ENCODE data around the gene SDHC. TPM values are rescaled to one million over a fixed set of nuclear protein-coding genes. Genes with fewer than 3 reads are reported as not detected.
A peak's percentile ranks its signal among the peaks of the same experiment; 100 is the strongest.

SDHC gene
- total and polyA plus RNA-seq, 3 experiments from 2014 or later, result 199 to 232 (median 226) TPM

DNA sequence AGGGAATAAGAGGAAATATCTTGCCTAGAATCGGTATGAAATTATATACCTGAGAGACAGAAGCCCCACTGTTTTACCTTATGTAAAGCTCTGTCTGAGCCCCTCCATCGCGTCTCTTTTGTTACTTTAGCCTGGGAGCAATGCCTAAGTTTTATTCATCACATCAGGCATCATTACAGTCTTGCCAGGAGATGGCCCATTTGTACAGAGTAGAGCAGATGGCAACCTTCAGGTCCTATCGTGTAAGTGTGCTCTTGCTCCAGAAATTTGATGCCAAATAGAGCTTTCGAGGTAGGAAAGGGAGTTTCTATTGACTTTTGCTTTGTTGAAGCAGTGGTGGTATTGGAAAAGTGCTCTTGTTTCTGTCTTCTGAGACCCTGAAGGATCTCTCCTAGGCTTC lies 28.6 kb downstream of the SDHC start:
- ChIA-PET POLR2A (no interaction called here), CTCF (interaction anchor here (1.6 kb wide), 1 partner anchor 10 kb away, joined by 5 read pairs; no protein-coding TSS in a partner anchor)
- H3K36me3 Mint-ChIP-seq, result peaks cover 0 to 71% (median 25%) of the 10 kb centered on the region in 3 donors
- Histone ChIP-seq H3K27me3 (ENCODE audit: insufficient read depth, low read length, poor library complexity, severe bottlenecking) (no peaks in the 10 kb centered on the region), H3K4me3 (ENCODE audit: low read length) (no peak overlapping the region), H3K36me3 (ENCODE audit: insufficient read depth, low read length) (peaks cover 26% of the 10 kb centered on the region), H3K27ac (ENCODE audit: low read depth, low read length) (no peak overlapping the region), H3K4me1 (ENCODE audit: insufficient read depth, low read length) (no peaks in the 10 kb centered on the region), H3K9me3 (ENCODE audit: low read length) (no peaks in the 10 kb centered on the region)
- H3K27ac Mint-ChIP-seq, result peak overlapping the region in 1 of 8 donors; percentile 54
- peaks cover 5 to 21% (median 8%) of the 10 kb centered on the region in 3 donors for H3K4me1 Mint-ChIP-seq
- no peaks in the 10 kb centered on the region for H3K27me3 Mint-ChIP-seq
- no peak for DNase-seq
- no peak overlapping the region for H3K4me3 Mint-ChIP-seq
- H3K9me3 Mint-ChIP-seq, result no peaks in the 10 kb centered on the region

DNA sequence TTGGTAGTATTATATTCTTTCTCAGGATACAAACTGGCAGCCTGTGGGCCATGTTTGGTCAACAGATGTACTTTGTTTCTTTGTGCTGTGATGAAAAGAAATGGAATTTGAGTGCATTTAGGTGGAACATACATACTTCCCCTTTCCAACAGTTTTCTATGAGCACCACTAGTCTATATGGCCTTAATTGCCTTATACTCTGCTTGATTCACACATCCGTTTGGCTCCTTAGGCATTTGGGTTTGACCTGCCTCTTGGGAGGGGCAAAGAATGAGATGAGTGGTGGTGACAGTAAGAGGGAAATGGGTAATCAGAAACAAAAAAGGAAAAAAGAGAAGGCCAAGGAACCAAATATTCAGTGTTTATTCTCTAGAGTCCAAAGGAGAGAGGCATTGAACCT lies 36.5 kb downstream of the SDHC start:
- H3K27me3 Mint-ChIP-seq, result no peaks in the 10 kb centered on the region

DNA sequence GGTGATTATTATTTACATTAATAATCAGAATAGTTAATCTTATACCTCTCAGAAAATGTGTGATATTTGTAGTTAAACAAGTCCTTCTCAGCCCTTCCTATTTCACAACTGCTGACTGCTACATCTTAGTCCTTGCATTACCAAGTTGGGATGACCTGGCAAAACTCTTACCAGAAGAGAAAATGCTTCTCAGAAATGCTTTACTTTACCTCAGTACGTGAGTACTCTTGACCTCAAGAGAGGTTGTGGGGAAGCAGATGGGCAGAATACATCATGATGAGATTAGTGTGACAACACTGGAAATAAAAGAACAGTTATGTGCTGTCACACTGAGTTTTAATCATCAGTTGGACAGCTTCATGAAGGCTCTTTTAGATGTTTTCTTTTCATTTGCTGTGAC lies 37.3 kb downstream of the SDHC start:
- Histone ChIP-seq H3K36me3 (ENCODE audit: insufficient read depth, low read length) (no peaks in the 10 kb centered on the region), H3K9me3 (ENCODE audit: low read length) (no peaks in the 10 kb centered on the region), H3K27ac (ENCODE audit: low read depth, low read length) (no peak overlapping the region), H3K4me3 (ENCODE audit: low read length) (no peak overlapping the region), H3K4me1 (ENCODE audit: insufficient read depth, low read length) (no peaks in the 10 kb centered on the region), H3K27me3 (ENCODE audit: insufficient read depth, low read length, poor library complexity, severe bottlenecking) (no peaks in the 10 kb centered on the region)
- no peak for DNase-seq
- H3K27me3 Mint-ChIP-seq, result no peaks in the 10 kb centered on the region
- no peak overlapping the region for H3K4me3 Mint-ChIP-seq
- ChIA-PET POLR2A (no interaction called here), CTCF (interaction anchor here (0.8 kb wide), 1 partner anchor 159 kb away, joined by 3 read pairs; no protein-coding TSS in a partner anchor)
- H3K9me3 Mint-ChIP-seq, result no peaks in the 10 kb centered on the region
- peaks cover 0 to 47% (median 11%) of the 10 kb centered on the region in 3 donors for H3K36me3 Mint-ChIP-seq
- no peak overlapping the region for H3K27ac Mint-ChIP-seq
- H3K4me1 Mint-ChIP-seq, result peaks cover 7 to 25% (median 7%) of the 10 kb centered on the region in 3 donors

More for the DNA sequence above, 36.5 kb downstream of the SDHC start:
- ChIA-PET CTCF (no interaction called here), POLR2A (no interaction called here)
- peak overlapping the region in 1 of 8 donors; percentile 68 for H3K27ac Mint-ChIP-seq
- peak overlapping the region in 1 of 7 donors; percentile 37 for H3K4me3 Mint-ChIP-seq
- DNase-seq, result no peak
- Histone ChIP-seq H3K4me1 (ENCODE audit: insufficient read depth, low read length) (no peaks in the 10 kb centered on the region), H3K36me3 (ENCODE audit: insufficient read depth, low read length) (no peaks in the 10 kb centered on the region), H3K9me3 (ENCODE audit: low read length) (no peaks in the 10 kb centered on the region), H3K27me3 (ENCODE audit: insufficient read depth, low read length, poor library complexity, severe bottlenecking) (no peaks in the 10 kb centered on the region), H3K4me3 (ENCODE audit: low read length) (no peak overlapping the region), H3K27ac (ENCODE audit: low read depth, low read length) (no peak overlapping the region)
- H3K36me3 Mint-ChIP-seq, result peaks cover 0 to 48% (median 8%) of the 10 kb centered on the region in 3 donors
- no peaks in the 10 kb centered on the region for H3K9me3 Mint-ChIP-seq
- peaks cover 7 to 21% (median 7%) of the 10 kb centered on the region in 3 donors for H3K4me1 Mint-ChIP-seq

- DNase-seq, result no peak
- H3K9me3 Mint-ChIP-seq, result no peaks in the 10 kb centered on the region
- H3K27me3 Mint-ChIP-seq, result no peaks in the 10 kb centered on the region
- H3K4me3 ChIP-seq (ENCODE audit: low read length), result no peak overlapping the region
- no peak overlapping the region for H3K27ac ChIP-seq (ENCODE audit: low read depth, low read length)
- H3K4me1 Mint-ChIP-seq, result peaks cover 2 to 23% (median 8%) of the 10 kb centered on the region in 3 donors
- no peaks in the 10 kb centered on the region for H3K9me3 ChIP-seq (ENCODE audit: low read length)
- H3K36me3 ChIP-seq (ENCODE audit: insufficient read depth, low read length), result peaks cover 6% of the 10 kb centered on the region
- POLR2A ChIA-PET, result no interaction called here
- CTCF ChIA-PET, result no interaction called here
- H3K4me3 Mint-ChIP-seq, result no peak overlapping the region
- peaks cover 0 to 52% (median 9%) of the 10 kb centered on the region in 3 donors for H3K36me3 Mint-ChIP-seq
- H3K4me1 ChIP-seq (ENCODE audit: insufficient read depth, low read length), result no peaks in the 10 kb centered on the region
- H3K27ac Mint-ChIP-seq, result no peak overlapping the region
- no peaks in the 10 kb centered on the region for H3K27me3 ChIP-seq (ENCODE audit: insufficient read depth, low read length, poor library complexity, severe bottlenecking)
Observed at GRCh38 chr1:161357073-161357472, 42.9 kb downstream of the SDHC start.

DNA sequence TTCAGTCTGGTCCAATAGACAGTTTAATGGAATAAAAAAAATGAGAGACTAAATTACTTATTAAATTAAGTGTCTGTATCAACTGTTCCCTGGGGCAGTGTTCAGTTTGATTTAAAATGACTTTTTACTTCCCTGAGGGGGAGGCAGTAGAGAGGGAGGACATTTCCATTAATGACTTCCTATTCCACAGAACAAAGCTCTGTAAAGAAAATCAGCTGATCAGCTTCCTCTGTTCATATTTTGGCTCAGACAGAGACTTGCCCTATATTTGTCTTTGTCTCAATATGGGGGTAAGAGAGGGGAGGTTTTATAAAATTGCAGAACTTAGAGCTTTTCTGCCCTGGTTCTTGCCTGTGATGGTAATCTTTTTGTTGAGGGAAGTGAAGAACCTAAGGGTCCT lies 45.1 kb downstream of the SDHC start:
- CTCF ChIA-PET, result interaction anchor here (1.7 kb wide), 1 partner anchor 53 kb away, joined by 4 read pairs; no protein-coding TSS in a partner anchor
- peaks cover 8 to 53% (median 11%) of the 10 kb centered on the region in 3 donors for H3K36me3 Mint-ChIP-seq
- H3K27me3 Mint-ChIP-seq, result no peaks in the 10 kb centered on the region
- peak overlapping the region in 4 of 8 donors; percentile 18 to 42 (median 22) for H3K27ac Mint-ChIP-seq
- Histone ChIP-seq H3K36me3 (ENCODE audit: insufficient read depth, low read length) (peaks cover 13% of the 10 kb centered on the region), H3K4me3 (ENCODE audit: low read length) (no peak overlapping the region), H3K4me1 (ENCODE audit: insufficient read depth, low read length) (no peaks in the 10 kb centered on the region), H3K27ac (ENCODE audit: low read depth, low read length) (no peak overlapping the region), H3K9me3 (ENCODE audit: low read length) (no peaks in the 10 kb centered on the region), H3K27me3 (ENCODE audit: insufficient read depth, low read length, poor library complexity, severe bottlenecking) (no peaks in the 10 kb centered on the region)
- peaks cover 0 to 16% (median 8%) of the 10 kb centered on the region in 3 donors for H3K4me1 Mint-ChIP-seq
- DNase-seq, result no peak
- H3K9me3 Mint-ChIP-seq, result no peaks in the 10 kb centered on the region
- POLR2A ChIA-PET, result no interaction called here
- H3K4me3 Mint-ChIP-seq, result no peak overlapping the region

DNA sequence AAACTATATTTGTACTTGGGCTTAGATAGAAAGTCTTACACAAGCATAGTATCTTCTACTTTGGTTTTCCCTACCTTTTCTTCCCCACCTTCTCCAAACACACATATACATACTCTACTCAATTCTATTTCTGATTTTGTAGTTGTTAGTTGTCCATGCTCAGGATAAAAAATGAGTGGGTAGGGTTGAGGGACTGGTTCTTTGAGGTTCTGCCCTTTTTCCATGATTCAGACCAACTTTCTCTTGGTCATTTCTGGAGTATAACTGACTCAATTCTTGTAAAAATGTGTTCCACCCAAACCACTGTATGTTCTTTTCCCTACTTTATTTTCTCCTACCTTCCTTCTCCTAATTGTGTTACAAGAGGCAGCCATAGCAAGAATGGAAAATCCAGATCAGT lies 50.2 kb downstream of the SDHC start:
- POLR2A ChIA-PET, result no interaction called here
- Mint-ChIP-seq H3K4me1 (peaks cover 6 to 13% (median 12%) of the 10 kb centered on the region in 3 donors), H3K27me3 (no peaks in the 10 kb centered on the region), H3K36me3 (peaks cover 10 to 45% (median 14%) of the 10 kb centered on the region in 3 donors), H3K27ac (peak overlapping the region in 4 of 8 donors; percentile 3 to 67 (median 12)), H3K9me3 (no peaks in the 10 kb centered on the region), H3K4me3 (no peak overlapping the region)
- DNase-seq, result no peak
- peaks cover 24% of the 10 kb centered on the region for H3K36me3 ChIP-seq (ENCODE audit: insufficient read depth, low read length)
- H3K27me3 ChIP-seq (ENCODE audit: insufficient read depth, low read length, poor library complexity, severe bottlenecking), result no peaks in the 10 kb centered on the region
- H3K27ac ChIP-seq (ENCODE audit: low read depth, low read length), result no peak overlapping the region
- CTCF ChIA-PET, result no interaction called here
- H3K4me1 ChIP-seq (ENCODE audit: insufficient read depth, low read length), result peaks cover 4% of the 10 kb centered on the region
- no peaks in the 10 kb centered on the region for H3K9me3 ChIP-seq (ENCODE audit: low read length)
- H3K4me3 ChIP-seq (ENCODE audit: low read length), result no peak overlapping the region

DNA sequence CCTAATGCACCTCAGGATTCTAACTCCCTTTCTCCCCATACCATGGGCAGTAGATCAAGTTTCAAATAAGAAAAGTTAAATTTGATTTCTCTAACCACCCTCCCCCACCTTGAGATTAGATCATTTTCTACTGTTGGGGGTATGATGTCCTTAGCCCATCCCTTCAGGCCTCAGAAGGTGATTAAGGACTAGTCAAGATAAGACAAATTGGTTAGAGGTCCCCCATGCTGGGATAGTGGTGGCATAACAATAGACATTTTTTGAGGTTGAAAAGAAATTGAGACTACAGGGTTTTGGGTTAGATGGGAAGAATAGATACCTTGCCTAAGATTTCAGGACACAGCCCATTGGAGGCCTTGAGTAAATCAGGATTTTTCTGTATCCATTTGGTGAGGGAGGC lies 51.0 kb downstream of the SDHC start:
- Histone ChIP-seq H3K4me3 (ENCODE audit: low read length) (no peak overlapping the region), H3K27me3 (ENCODE audit: insufficient read depth, low read length, poor library complexity, severe bottlenecking) (no peaks in the 10 kb centered on the region), H3K9me3 (ENCODE audit: low read length) (no peaks in the 10 kb centered on the region), H3K36me3 (ENCODE audit: insufficient read depth, low read length) (peaks cover 18% of the 10 kb centered on the region), H3K27ac (ENCODE audit: low read depth, low read length) (no peak overlapping the region), H3K4me1 (ENCODE audit: insufficient read depth, low read length) (peaks cover 4% of the 10 kb centered on the region)
- Mint-ChIP-seq H3K27ac (peak overlapping the region in 6 of 8 donors; percentile 19 to 82 (median 40)), H3K4me3 (no peak overlapping the region), H3K27me3 (no peaks in the 10 kb centered on the region), H3K36me3 (peaks cover 10 to 40% (median 13%) of the 10 kb centered on the region in 3 donors), H3K4me1 (peaks cover 6 to 8% (median 8%) of the 10 kb centered on the region in 3 donors), H3K9me3 (no peaks in the 10 kb centered on the region)
- ChIA-PET CTCF (no interaction called here), POLR2A (no interaction called here)
- no peak for DNase-seq

- Mint-ChIP-seq H3K27ac (peak within 1 kb of the TSS; percentile 59 to 93 (median 82)), H3K36me3 (peaks cover 10 to 33% (median 13%) of the 10 kb centered on the region in 3 donors), H3K4me1 (peaks cover 6 to 8% (median 8%) of the 10 kb centered on the region in 3 donors), H3K9me3 (no peaks in the 10 kb centered on the region), H3K4me3 (no peak within 1 kb of the TSS), H3K27me3 (no peaks in the 10 kb centered on the region)
- Histone ChIP-seq H3K36me3 (ENCODE audit: insufficient read depth, low read length) (peaks cover 18% of the 10 kb centered on the region), H3K4me3 (ENCODE audit: low read length) (no peak within 1 kb of the TSS), H3K4me1 (ENCODE audit: insufficient read depth, low read length) (peaks cover 4% of the 10 kb centered on the region), H3K27me3 (ENCODE audit: insufficient read depth, low read length, poor library complexity, severe bottlenecking) (no peaks in the 10 kb centered on the region), H3K9me3 (ENCODE audit: low read length) (no peaks in the 10 kb centered on the region), H3K27ac (ENCODE audit: low read depth, low read length) (peak within 1 kb of the TSS; percentile 21)
- CTCF ChIA-PET, result interaction anchor here (0.9 to 2.6 kb wide), 5 partner anchors 14 to 155 kb away, joined by 3 to 13 read pairs (median 4); partner anchors contain the start of gene TOMM40L
- peak; percentile 31 to 83 (median 60) for DNase-seq
- POLR2A ChIA-PET, result no interaction called here
Observed at GRCh38 chr1:161367684-161368400, 53.7 kb downstream of the SDHC start, which contains the start of gene CFAP126. TSS of gene CFAP126 (minus strand) at chr1:161367876. CDS start at chr1:161367868, 8 bp downstream.

Measured in CD8-positive, alpha-beta memory T cell (primary cell).